Spleen (tissue), 7 donors: Measurements from ENCODE around the gene TMBIM1.

ENCODE experiments used
- POLR2A ChIP-seq, 3 donors: fragments of 450-650 bp; IDR thresholded peaks; one replicate each; pipeline ENCODE4 v1.5.1; 2017; ENCODE audit warnings: antibody characterized with exemption in 3 of 3, mild to moderate bottlenecking in 1 of 3
- POLR2AphosphoS5 ChIP-seq, 3 donors: sonication (generic); formaldehyde crosslinking; IDR thresholded peaks; one replicate each; pipeline ENCODE4 v1.5.1; 2017; ENCODE audit warnings: antibody characterized with exemption in 3 of 3
- TF ChIP-seq, protein P1 (sequence below), 11 experiments: fragments of 200-600 bp in 7 of 11; fragments of 450-650 bp in 4 of 11; sonication (generic) in 4 of 11; IDR thresholded peaks in 8 of 11; conservative IDR thresholded peaks in 3 of 11; 1 replicate in 7 of 11; 2 replicates in 4 of 11; pipeline versions ENCODE4 v1.4.0 to v1.8.0; 2016 to 2021; ENCODE audit warnings: antibody characterized with exemption in 11 of 11, inconsistent platforms in 4 of 11, mild to moderate bottlenecking in 1 of 11
- donor health status: DM: no; HTN: no; CAD: no; lungs with moderate emphysema.
- donor health status: DM: no; HTN: no; CAD: no.
- donor health status: DM: no; HTN: no; CAD: no.

DNA sequence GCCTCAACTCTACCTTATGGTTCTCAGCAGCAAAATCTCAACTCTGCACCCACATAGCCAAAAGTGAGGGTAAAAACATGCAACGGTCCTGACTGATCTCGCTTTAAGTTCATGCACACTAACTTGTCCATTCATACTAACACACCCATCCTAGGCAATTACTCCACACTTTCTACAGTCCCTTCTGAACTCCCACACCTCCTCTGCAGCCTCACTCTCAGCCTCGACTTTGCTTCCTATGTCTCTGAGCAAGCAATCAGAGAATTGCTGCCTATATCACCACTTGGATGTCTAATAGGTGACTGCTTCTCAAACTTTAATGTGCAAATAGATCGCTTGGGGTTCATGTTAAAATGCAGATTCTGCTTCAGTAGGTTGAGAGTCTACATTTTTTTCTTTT is 7.8 kb upstream of the TMBIM1 start:
- TF ChIP-seq POLR2A (IDR thresholded peaks at IDR 0.05) (no peak), POLR2AphosphoS5 (IDR thresholded peaks at IDR 0.05) (no peak)
- TF ChIP-seq, protein P1, sequence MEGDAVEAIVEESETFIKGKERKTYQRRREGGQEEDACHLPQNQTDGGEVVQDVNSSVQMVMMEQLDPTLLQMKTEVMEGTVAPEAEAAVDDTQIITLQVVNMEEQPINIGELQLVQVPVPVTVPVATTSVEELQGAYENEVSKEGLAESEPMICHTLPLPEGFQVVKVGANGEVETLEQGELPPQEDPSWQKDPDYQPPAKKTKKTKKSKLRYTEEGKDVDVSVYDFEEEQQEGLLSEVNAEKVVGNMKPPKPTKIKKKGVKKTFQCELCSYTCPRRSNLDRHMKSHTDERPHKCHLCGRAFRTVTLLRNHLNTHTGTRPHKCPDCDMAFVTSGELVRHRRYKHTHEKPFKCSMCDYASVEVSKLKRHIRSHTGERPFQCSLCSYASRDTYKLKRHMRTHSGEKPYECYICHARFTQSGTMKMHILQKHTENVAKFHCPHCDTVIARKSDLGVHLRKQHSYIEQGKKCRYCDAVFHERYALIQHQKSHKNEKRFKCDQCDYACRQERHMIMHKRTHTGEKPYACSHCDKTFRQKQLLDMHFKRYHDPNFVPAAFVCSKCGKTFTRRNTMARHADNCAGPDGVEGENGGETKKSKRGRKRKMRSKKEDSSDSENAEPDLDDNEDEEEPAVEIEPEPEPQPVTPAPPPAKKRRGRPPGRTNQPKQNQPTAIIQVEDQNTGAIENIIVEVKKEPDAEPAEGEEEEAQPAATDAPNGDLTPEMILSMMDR (IDR thresholded peaks at IDR 0.05 in 8 of 11, conservative IDR thresholded peaks at IDR 0.05 in 3 of 11): no peak
